ENCODE data around the gene HES5. TPM values are rescaled to one million over a fixed set of nuclear protein-coding genes. Genes with fewer than 3 reads are reported as not detected.
A peak's percentile ranks its signal among the peaks of the same experiment; 100 is the strongest.

The HES5 gene
- total RNA-seq, 1 experiment from 2014 or later = not detected

DNA sequence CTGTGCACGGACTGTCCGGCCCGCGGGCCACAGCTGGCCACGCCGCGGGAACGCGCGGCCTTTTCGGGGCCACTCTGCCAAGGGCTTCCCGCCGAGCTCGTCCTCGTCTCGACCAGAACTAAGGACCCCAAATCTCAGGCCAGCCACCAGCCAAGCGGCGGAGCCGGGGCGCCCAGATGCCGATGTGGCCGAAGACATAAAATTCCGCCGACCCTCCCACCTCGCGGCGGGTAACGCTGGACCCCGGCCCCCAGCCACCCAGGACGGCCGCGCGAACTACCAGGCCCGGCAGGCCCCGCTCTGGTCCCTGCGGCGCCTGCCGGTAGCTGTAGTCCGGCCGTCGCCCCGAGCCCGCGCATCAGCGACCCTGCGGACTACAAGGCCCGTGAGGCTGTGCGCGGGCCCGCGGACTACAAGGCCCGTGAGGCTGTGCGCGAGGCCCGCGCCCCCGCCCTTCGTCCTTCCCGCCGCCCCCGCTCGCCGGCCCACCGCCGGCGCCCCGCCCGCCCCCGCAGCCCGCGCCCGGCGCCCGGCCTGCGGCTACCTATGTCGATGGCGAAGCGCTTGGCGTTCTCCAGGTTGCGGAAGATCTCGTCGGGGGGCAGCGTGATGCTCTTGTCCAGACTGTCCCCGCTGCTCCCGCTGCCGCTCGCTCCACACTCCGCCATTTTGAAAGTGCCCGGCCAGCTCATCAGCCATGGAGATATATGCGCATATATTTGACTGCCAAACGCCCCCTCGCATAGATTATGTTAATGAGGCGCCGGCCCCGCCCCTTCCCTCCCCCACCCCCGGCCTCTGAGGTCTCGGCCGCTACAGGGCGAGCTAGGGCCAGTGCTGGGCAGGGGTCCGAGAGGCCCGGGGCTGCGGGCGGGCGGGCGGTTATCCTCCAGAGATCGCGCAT lies 3.9 kb downstream of the HES5 start, which contains the start of gene PANK4:
Gene PANK4 (minus strand): TSS at position 677 of the 904 bp plus-strand sequence. CDS start 9 bp downstream, at position 668.
- Histone ChIP-seq H3K27me3 (replicated peaks) (0 out of 2 replicates have a peak, but pooled peaks cover under 1% of the 10 kb centered on the region), H3K36me3 (peaks cover 24% of the 10 kb centered on the region), H3K4me1 (replicated peaks) (peaks cover 32% of the 10 kb centered on the region), H3K27ac (peak within 1 kb of the TSS; percentile 44), H3K4me3 (peak within 1 kb of the TSS; percentile 78), H3K9me3 (replicated peaks) (no peaks in the 10 kb centered on the region)
- DNase-seq (ENCODE audit: low read depth in 1 of 2, low spot score in 2 of 2) = peak; percentile 72 to 91

DNA sequence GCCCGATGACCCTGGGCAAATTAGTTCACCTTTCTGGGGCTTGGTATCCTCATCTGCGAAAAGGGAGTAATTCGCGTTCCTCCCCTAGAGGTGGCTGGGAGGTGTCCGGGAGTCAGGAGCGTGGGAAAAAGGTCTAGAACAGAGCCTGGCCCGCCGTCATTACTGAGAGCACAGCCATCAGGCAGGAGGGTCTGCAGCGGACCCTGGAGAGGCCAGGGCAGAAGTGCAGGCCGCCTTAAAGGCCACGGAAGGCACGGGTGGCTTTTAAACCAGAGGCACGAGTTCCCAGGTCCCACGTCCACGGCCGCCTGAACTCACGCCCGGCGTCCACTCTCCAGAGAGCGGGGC lies 4.5 kb downstream of the HES5 start:
- H3K36me3 ChIP-seq = peaks cover 31% of the 10 kb centered on the region
- DNase-seq (ENCODE audit: low read depth in 1 of 2, low spot score in 2 of 2) = no peak
- peak overlapping the region; percentile 43 for H3K27ac ChIP-seq
- H3K4me1 ChIP-seq (replicated peaks) = peaks cover 32% of the 10 kb centered on the region
- H3K9me3 ChIP-seq (replicated peaks) = no peaks in the 10 kb centered on the region
- H3K4me3 ChIP-seq = peak overlapping the region; percentile 78
- no peaks in the 10 kb centered on the region for H3K27me3 ChIP-seq (replicated peaks)

DNA sequence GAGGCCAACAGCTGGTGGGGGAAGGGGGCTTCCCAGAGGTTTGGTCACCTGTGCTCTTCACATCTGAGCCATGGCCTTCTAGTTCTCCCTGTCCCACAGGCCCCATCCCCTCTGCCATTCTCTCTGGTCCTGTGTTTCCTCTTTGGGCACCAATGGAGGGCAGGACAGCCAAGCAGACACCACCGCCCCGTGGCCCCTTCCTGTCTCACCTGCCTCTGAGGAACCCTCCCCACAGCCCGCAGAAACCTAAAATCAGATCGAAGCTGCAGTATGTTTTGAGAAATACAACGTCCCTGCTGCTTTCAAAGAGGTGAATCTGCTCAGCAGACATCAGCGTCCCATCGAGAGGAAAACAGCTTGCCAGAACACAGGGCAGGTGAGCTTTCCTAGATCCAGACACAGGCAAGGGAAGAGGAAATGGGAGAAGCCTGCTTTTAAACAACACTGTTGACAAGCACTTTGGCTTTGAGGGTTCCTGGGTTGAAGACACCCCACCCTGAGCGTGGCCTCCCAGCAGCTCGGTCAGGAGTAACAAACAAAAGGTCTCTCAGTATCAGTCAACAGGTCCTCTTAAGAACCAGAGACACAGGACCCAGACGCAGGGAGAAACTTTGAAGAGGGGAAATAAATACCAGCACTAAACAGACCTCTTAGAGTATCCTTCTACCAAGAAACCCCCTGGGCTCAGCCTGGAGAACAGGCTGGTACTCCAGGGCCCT lies 6.0 kb downstream of the HES5 start:
- H3K27me3 ChIP-seq (replicated peaks) = no peaks in the 10 kb centered on the region
- H3K9me3 ChIP-seq (replicated peaks) = no peaks in the 10 kb centered on the region
- H3K36me3 ChIP-seq = peaks cover 42% of the 10 kb centered on the region
- 0 out of 2 replicates have a peak overlapping the region, but pooled peaks have one; percentile 47 for H3K27ac ChIP-seq
- DNase-seq (ENCODE audit: low read depth in 1 of 2, low spot score in 2 of 2) = no peak
- H3K4me1 ChIP-seq (replicated peaks) = peaks cover 32% of the 10 kb centered on the region
- no peak overlapping the region for H3K4me3 ChIP-seq

- Histone ChIP-seq H3K4me3 (no peak overlapping the region), H3K9me3 (replicated peaks) (no peaks in the 10 kb centered on the region), H3K27me3 (replicated peaks) (no peaks in the 10 kb centered on the region), H3K36me3 (peaks cover 49% of the 10 kb centered on the region), H3K27ac (peak overlapping the region; percentile 47; the same call in 1 of the 2 replicates), H3K4me1 (replicated peaks) (peaks cover 32% of the 10 kb centered on the region)
- DNase-seq (ENCODE audit: low read depth in 1 of 2, low spot score in 2 of 2) = peak; percentile 41 to 65
These were observed 6.7 kb downstream of the HES5 start for GRCh38 chr1:2523191-2523890.

GRCh38 chr1:2522230-2522629 lies 7.8 kb downstream of the HES5 start:
- no peak for DNase-seq (ENCODE audit: low read depth in 1 of 2, low spot score in 2 of 2)
- Histone ChIP-seq H3K27me3 (replicated peaks) (no peaks in the 10 kb centered on the region), H3K4me1 (replicated peaks) (peaks cover 32% of the 10 kb centered on the region), H3K9me3 (replicated peaks) (no peaks in the 10 kb centered on the region), H3K36me3 (peaks cover 60% of the 10 kb centered on the region), H3K4me3 (no peak overlapping the region), H3K27ac (no peak overlapping the region)

DNA sequence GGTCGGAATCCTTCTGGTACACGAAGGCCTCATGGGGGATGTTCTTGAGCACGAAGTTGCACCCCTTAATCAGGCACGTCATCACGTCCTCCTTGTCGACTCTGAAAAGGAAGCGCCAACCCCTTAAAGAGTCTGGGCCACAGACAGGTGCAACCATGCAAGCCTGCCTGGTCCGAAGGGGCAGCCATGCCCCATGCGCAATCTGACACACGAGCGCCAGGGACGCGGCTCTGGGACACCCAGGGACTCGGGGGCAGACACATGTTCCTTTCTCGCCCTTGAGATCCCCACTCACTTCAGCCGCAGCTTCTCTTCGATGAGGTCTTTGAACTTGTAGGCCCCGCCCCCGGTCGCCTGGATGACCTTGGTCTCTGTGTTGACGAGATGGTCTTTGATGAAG lies 9.3 kb downstream of the HES5 start:
- Histone ChIP-seq H3K27ac (no peak overlapping the region), H3K27me3 (replicated peaks) (no peaks in the 10 kb centered on the region), H3K4me1 (replicated peaks) (peaks cover 27% of the 10 kb centered on the region), H3K36me3 (peaks cover 72% of the 10 kb centered on the region), H3K9me3 (replicated peaks) (no peaks in the 10 kb centered on the region), H3K4me3 (no peak overlapping the region)
- no peak for DNase-seq (ENCODE audit: low read depth in 1 of 2, low spot score in 2 of 2)

GRCh38 chr1:2520206-2520605 lies 9.9 kb downstream of the HES5 start:
- Histone ChIP-seq H3K4me1 (replicated peaks) (peaks cover 24% of the 10 kb centered on the region), H3K36me3 (peaks cover 72% of the 10 kb centered on the region), H3K27me3 (replicated peaks) (no peaks in the 10 kb centered on the region), H3K4me3 (no peak overlapping the region), H3K9me3 (replicated peaks) (no peaks in the 10 kb centered on the region), H3K27ac (no peak overlapping the region)
- DNase-seq (ENCODE audit: low read depth in 1 of 2, low spot score in 2 of 2) = no peak

- Histone ChIP-seq H3K4me1 (replicated peaks) (peaks cover 20% of the 10 kb centered on the region), H3K4me3 (no peak overlapping the region), H3K27ac (no peak overlapping the region), H3K27me3 (replicated peaks) (no peaks in the 10 kb centered on the region), H3K36me3 (peaks cover 74% of the 10 kb centered on the region), H3K9me3 (replicated peaks) (no peaks in the 10 kb centered on the region)
- no peak for DNase-seq (ENCODE audit: low read depth in 1 of 2, low spot score in 2 of 2)
These were observed 10.3 kb downstream of the HES5 start for GRCh38 chr1:2519729-2520128.

DNA sequence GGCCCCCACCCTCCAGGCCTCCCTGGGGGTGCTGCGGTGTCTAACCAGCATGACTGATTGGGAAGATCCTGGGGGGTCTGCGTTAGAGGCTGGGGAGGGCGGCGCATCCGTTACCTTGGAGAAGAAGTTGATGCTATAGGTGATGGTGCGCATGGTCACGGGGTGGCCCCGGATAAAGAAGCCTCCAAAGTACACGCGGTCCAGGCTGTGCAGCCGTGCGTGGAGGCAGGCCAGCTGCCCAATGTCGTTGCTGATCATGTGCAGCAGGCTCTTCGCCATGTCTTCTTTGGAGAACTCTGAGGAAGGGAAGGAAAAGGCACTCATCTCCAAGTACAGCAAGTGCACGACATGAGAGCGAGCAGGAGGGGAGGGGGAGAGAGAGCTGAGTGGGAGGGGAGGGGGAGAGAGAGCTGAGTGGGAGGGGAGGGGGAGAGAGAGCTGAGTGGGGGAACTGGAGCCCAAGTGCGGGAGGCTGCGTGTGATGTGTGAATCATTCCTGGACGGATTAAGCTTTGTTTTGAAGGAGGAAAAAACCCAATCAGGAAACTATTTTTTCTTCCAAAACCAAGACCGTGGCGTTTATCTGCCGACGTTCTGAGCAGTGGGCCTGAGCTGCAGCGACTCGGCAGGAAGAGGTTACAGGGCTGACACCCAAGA lies 10.9 kb downstream of the HES5 start:
- Histone ChIP-seq H3K36me3 (peaks cover 74% of the 10 kb centered on the region), H3K27ac (no peak overlapping the region), H3K4me3 (no peak overlapping the region), H3K27me3 (replicated peaks) (no peaks in the 10 kb centered on the region), H3K4me1 (replicated peaks) (peaks cover 14% of the 10 kb centered on the region), H3K9me3 (replicated peaks) (no peaks in the 10 kb centered on the region)
- no peak for DNase-seq (ENCODE audit: low read depth in 1 of 2, low spot score in 2 of 2)

- peaks cover 77% of the 10 kb centered on the region for H3K36me3 ChIP-seq
- H3K9me3 ChIP-seq (replicated peaks) = no peaks in the 10 kb centered on the region
- H3K27ac ChIP-seq = no peak overlapping the region
- DNase-seq (ENCODE audit: low read depth in 1 of 2, low spot score in 2 of 2) = no peak
- peaks cover 8% of the 10 kb centered on the region for H3K4me1 ChIP-seq (replicated peaks)
- no peaks in the 10 kb centered on the region for H3K27me3 ChIP-seq (replicated peaks)
- no peak overlapping the region for H3K4me3 ChIP-seq
These were observed 11.5 kb downstream of the HES5 start for GRCh38 chr1:2518528-2518927.

DNA sequence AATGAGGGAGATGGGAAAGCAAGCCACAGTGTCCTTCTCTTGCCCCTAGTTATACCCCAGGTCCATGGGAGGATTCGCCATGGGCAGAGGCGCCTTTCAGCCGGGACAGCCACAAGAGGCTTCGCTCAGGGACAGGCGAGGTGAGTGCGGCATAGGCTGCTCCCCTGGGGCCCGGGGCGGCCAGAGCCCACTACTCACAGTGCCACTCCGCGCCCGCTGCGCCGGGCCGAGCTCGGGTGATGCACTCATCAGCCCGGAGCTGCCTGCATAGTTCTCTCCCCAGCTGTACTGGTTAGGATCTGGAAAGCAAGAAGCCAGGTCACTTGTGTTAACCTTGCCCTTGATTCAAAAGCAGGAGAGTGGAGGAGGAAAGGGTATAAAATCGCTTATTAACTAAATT lies 12.1 kb downstream of the HES5 start:
- H3K36me3 ChIP-seq = peaks cover 81% of the 10 kb centered on the region
- no peaks in the 10 kb centered on the region for H3K9me3 ChIP-seq (replicated peaks)
- no peaks in the 10 kb centered on the region for H3K27me3 ChIP-seq (replicated peaks)
- H3K27ac ChIP-seq = no peak overlapping the region
- DNase-seq (ENCODE audit: low read depth in 1 of 2, low spot score in 2 of 2) = no peak
- H3K4me1 ChIP-seq (replicated peaks) = peaks cover 2% of the 10 kb centered on the region
- no peak overlapping the region for H3K4me3 ChIP-seq

DNA sequence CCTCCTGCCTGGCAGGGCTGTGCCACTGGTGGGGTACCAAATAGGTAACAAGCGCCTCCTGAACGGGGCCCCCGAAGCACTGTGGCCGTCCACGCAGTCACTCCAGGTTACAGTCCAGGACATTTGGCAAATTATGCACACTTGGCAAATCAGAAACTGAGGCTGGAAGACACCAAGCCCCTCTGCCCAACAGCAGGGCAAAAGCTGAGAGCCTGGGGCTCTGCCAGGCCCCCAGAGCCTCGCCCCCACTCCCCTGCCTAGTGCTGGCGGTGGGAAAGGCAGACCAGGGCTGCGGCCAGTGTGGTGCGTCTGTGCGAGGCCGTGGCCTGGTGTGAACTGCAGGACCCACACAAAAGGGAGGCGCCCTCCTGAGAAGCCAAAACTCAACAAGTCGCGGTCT lies 13.1 kb downstream of the HES5 start:
- Histone ChIP-seq H3K4me3 (no peak overlapping the region), H3K27me3 (replicated peaks) (no peaks in the 10 kb centered on the region), H3K4me1 (replicated peaks) (no peaks in the 10 kb centered on the region), H3K36me3 (peaks cover 89% of the 10 kb centered on the region), H3K9me3 (replicated peaks) (no peaks in the 10 kb centered on the region), H3K27ac (no peak overlapping the region)
- no peak for DNase-seq (ENCODE audit: low read depth in 1 of 2, low spot score in 2 of 2)

- no peak for DNase-seq (ENCODE audit: low read depth in 1 of 2, low spot score in 2 of 2)
- no peaks in the 10 kb centered on the region for H3K27me3 ChIP-seq (replicated peaks)
- H3K4me3 ChIP-seq = no peak overlapping the region
- no peaks in the 10 kb centered on the region for H3K9me3 ChIP-seq (replicated peaks)
- no peak overlapping the region for H3K27ac ChIP-seq
- H3K36me3 ChIP-seq = peaks cover 92% of the 10 kb centered on the region
- H3K4me1 ChIP-seq (replicated peaks) = no peaks in the 10 kb centered on the region
These were observed 13.9 kb downstream of the HES5 start for GRCh38 chr1:2516124-2516523.
